Measurements from ENCODE around the gene RAB7A.

GRCh38 chr3:128814519-128815317, 88.7 kb downstream of the RAB7A start:
- no peak for TF ChIP-seq CTCF (IDR thresholded peaks at IDR 0.05)
- TF ChIP-seq POLR2A (IDR thresholded peaks at IDR 0.05) = no peak
